IMR-90 (cell line): Measurements from ENCODE around the gene RTBDN. TPM values are rescaled to one million over a fixed set of nuclear protein-coding genes. Genes with fewer than 3 reads are reported as not detected.

Experiments
- ATAC-seq: fragments of 200-7000 bp; cut with Tn5 transposase; 2 replicates; pipeline ENCODE4 v1.9.1; 2020; ENCODE audit warnings: low read depth, mild to moderate bottlenecking, moderate library complexity
- BruUV-seq: library from RNA; stranded (reverse); fragments of 400-500 nt; replicated peaks from 2 replicates; lab custom pipeline; 2021; lab: Mats Ljungman, UMichigan
- CTCF ChIA-PET: fragments of 300-600 bp; formaldehyde crosslinking; extraction: SDS; loops from one replicate; lab custom pipeline; 2021; ENCODE audit warnings: antibody characterized with exemption; lab: Yijun Ruan, JAX
- POLR2A ChIA-PET: fragments of 300-600 bp; sonication (Branson Sonifier 250); formaldehyde crosslinking; loops from one replicate; lab custom pipeline; 2022; ENCODE audit warnings: antibody characterized with exemption; ENCODE audit not compliant: unreplicated experiment; lab: Charles Lee
- DNase-seq: peaks from one replicate; pipeline ENCODE4 v3.0.0; 2013
- H2AFZ ChIP-seq: replicated peaks from 2 replicates; pipeline ENCODE3; 2013; ENCODE audit warnings: low read length, mild to moderate bottlenecking; ENCODE audit not compliant: poor library complexity
- H2AK5ac ChIP-seq: 2 replicates; pipeline ENCODE4 v1.6.1; 2013; ENCODE audit warnings: low read depth, low read length, inconsistent platforms
- H2AK9ac ChIP-seq: replicated peaks from 2 replicates; pipeline ENCODE3; 2013; ENCODE audit warnings: mild to moderate bottlenecking, low read depth, low read length, moderate library complexity; ENCODE audit not compliant: poor library complexity
- H2BK120ac ChIP-seq: 2 replicates; pipeline ENCODE4 v1.6.1; 2013; ENCODE audit warnings: low read depth, low read length, inconsistent platforms
- H2BK15ac ChIP-seq: 3 replicates; pipeline ENCODE4 v1.6.1; 2013; ENCODE audit warnings: low read depth, low read length, inconsistent platforms
- H2BK20ac ChIP-seq: 2 replicates; pipeline ENCODE4 v1.6.1; 2013; ENCODE audit warnings: low read depth, mild to moderate bottlenecking, inconsistent platforms, low read length, moderate library complexity
- H2BK5ac ChIP-seq: 2 replicates; pipeline ENCODE4 v1.6.1; 2013; ENCODE audit warnings: mild to moderate bottlenecking, low read depth, low read length, inconsistent platforms; ENCODE audit not compliant: poor library complexity, severe bottlenecking
- H3K14ac ChIP-seq: replicated peaks from 2 replicates; pipeline ENCODE4 v1.6.1; 2013; ENCODE audit warnings: low read depth, low read length, inconsistent platforms
- H3K18ac ChIP-seq: 2 replicates; pipeline ENCODE4 v1.6.1; 2013; ENCODE audit warnings: low read depth, low read length, control low read depth
- H3K23ac ChIP-seq: 2 replicates; pipeline ENCODE4 v1.6.1; 2013; ENCODE audit warnings: low read depth, low read length, inconsistent platforms
- H3K27ac ChIP-seq: 2 replicates; pipeline ENCODE4 v1.5.1; 2013; ENCODE audit warnings: mild to moderate bottlenecking, control low read depth, low read length; ENCODE audit not compliant: insufficient read depth
- H3K27me3 ChIP-seq: 2 replicates; pipeline ENCODE4 v1.6.1; 2013; ENCODE audit warnings: low read length; ENCODE audit not compliant: control insufficient read depth, insufficient read depth
- H3K36me3 ChIP-seq: 2 replicates; pipeline ENCODE4 v1.6.1; 2013; ENCODE audit warnings: low read length, mixed read lengths; ENCODE audit not compliant: control insufficient read depth, insufficient read depth
- H3K4ac ChIP-seq: 2 replicates; pipeline ENCODE4 v1.6.1; 2013; ENCODE audit warnings: low read depth, low read length, inconsistent platforms
- H3K4me1 ChIP-seq: 2 replicates; pipeline ENCODE4 v1.6.1; 2013; ENCODE audit warnings: low read length, mixed read lengths; ENCODE audit not compliant: control insufficient read depth, insufficient read depth
- H3K4me2 ChIP-seq: 2 replicates; pipeline ENCODE4 v1.6.1; 2013; ENCODE audit warnings: low read depth, mild to moderate bottlenecking, control low read depth, low read length, moderate library complexity
- H3K4me3 ChIP-seq: 2 replicates; pipeline ENCODE4 v1.5.1; 2013; ENCODE audit warnings: low read depth, mild to moderate bottlenecking, control low read depth, low read length, moderate library complexity; ENCODE audit not compliant: insufficient read depth
- H3K56ac ChIP-seq: 2 replicates; pipeline ENCODE4 v1.6.1; 2013; ENCODE audit warnings: low read length, inconsistent platforms; ENCODE audit not compliant: insufficient read depth; ENCODE audit errors: extremely low read depth
- H3K79me1 ChIP-seq, 2 experiments: 2 replicates each; pipeline ENCODE4 v1.6.1; 2013; ENCODE audit warnings: low read length in 2 of 2, inconsistent platforms in 1 of 2, low read depth in 1 of 2
- H3K9ac ChIP-seq: 2 replicates; pipeline ENCODE4 v1.6.1; 2013; ENCODE audit warnings: low read depth, low read length, control low read depth
- H3K9me1 ChIP-seq: 2 replicates; pipeline ENCODE4 v1.6.1; 2013; ENCODE audit warnings: low read length, inconsistent platforms; ENCODE audit not compliant: insufficient read depth
- H3K9me3 ChIP-seq: 2 replicates; pipeline ENCODE4 v1.6.1; 2013; ENCODE audit warnings: low read length; ENCODE audit not compliant: control insufficient read depth, insufficient read depth
- H4K20me1 ChIP-seq: 2 replicates; pipeline ENCODE4 v1.6.1; 2013; ENCODE audit warnings: low read length, inconsistent platforms; ENCODE audit not compliant: insufficient read depth
- H4K5ac ChIP-seq: 2 replicates; pipeline ENCODE4 v1.6.1; 2013; ENCODE audit warnings: mild to moderate bottlenecking, low read depth, low read length, control low read depth
- H4K8ac ChIP-seq, 2 experiments: 2 replicates each; pipeline ENCODE4 v1.6.1; 2013; ENCODE audit warnings: low read depth in 2 of 2, low read length in 2 of 2, control low read depth in 1 of 2, inconsistent platforms in 1 of 2
- H4K91ac ChIP-seq: 2 replicates; pipeline ENCODE4 v1.6.1; 2013; ENCODE audit warnings: low read depth, low read length, inconsistent platforms; ENCODE audit not compliant: insufficient read depth
- CEBPB ChIP-seq: IDR thresholded peaks from 2 replicates; pipeline ENCODE4 v1.6.1; 2012; ENCODE audit warnings: low read depth, low read length, improper control_type of control experiment
- CTCF ChIP-seq: conservative IDR thresholded peaks from 2 replicates; pipeline ENCODE4 v1.5.1; 2012; ENCODE audit warnings: mild to moderate bottlenecking, low read depth, low read length, improper control_type of control experiment
- ELK1 ChIP-seq: fragments of 150-350 bp; IDR thresholded peaks from 2 replicates; pipeline ENCODE4 v1.6.1; 2016; ENCODE audit warnings: low read depth, mild to moderate bottlenecking, low read length, moderate library complexity, borderline replicate concordance
- FOS ChIP-seq: fragments of 150-350 bp; IDR thresholded peaks from 2 replicates; pipeline ENCODE4 v1.6.1; 2016; ENCODE audit warnings: low read depth, low read length
- MAFK ChIP-seq: IDR thresholded peaks from 2 replicates; pipeline ENCODE4 v1.6.1; 2012; ENCODE audit warnings: low read depth, low read length, improper control_type of control experiment
- MAZ ChIP-seq: IDR thresholded peaks from 2 replicates; pipeline ENCODE4 v1.6.1; 2012; ENCODE audit warnings: low read depth, mild to moderate bottlenecking, low read length, improper control_type of control experiment, moderate library complexity, borderline replicate concordance
- MXI1 ChIP-seq: IDR thresholded peaks from 2 replicates; pipeline ENCODE4 v1.6.1; 2012; ENCODE audit warnings: low read depth, mild to moderate bottlenecking, low read length, moderate library complexity, borderline replicate concordance
- NFE2L2 ChIP-seq: fragments of 150-350 bp; IDR thresholded peaks from 2 replicates; pipeline ENCODE4 v1.6.1; 2016; ENCODE audit warnings: low read depth, mild to moderate bottlenecking, low read length
- RAD21 ChIP-seq: IDR thresholded peaks from 2 replicates; pipeline ENCODE4 v1.6.1; 2012; ENCODE audit warnings: low read length, improper control_type of control experiment
- RCOR1 ChIP-seq: IDR thresholded peaks from 2 replicates; pipeline ENCODE4 v1.6.1; 2012; ENCODE audit warnings: mild to moderate bottlenecking, low read length, improper control_type of control experiment; ENCODE audit not compliant: insufficient replicate concordance
- RFX5 ChIP-seq: IDR thresholded peaks from 2 replicates; pipeline ENCODE4 v1.8.0; 2012; ENCODE audit warnings: low read depth, mild to moderate bottlenecking, low read length, moderate library complexity
- SMC3 ChIP-seq: fragments of 150-350 bp; IDR thresholded peaks from 2 replicates; pipeline ENCODE4 v1.6.1; 2016; ENCODE audit warnings: low read depth, mild to moderate bottlenecking, antibody characterized with exemption, low read length, moderate library complexity
- USF2 ChIP-seq: fragments of 150-350 bp; IDR thresholded peaks from 2 replicates; pipeline ENCODE4 v1.6.1; 2017; ENCODE audit warnings: mild to moderate bottlenecking, antibody characterized with exemption, low read length, low read depth
- WGBS, 2 experiments: methylation state at CpG; one replicate each; pipeline versions ENCODE4 v1.1.5 to v1.1.7; 2013; ENCODE audit warnings: missing lambda C conversion rate in 2 of 2; ENCODE audit not compliant: insufficient read length in 1 of 2; ENCODE audit errors: extremely low coverage in 2 of 2; 5-methylcytosine and 5-hydroxymethylcytosine counted together
- dilution Hi-C: fragments of 300-500 bp; cut with HindIII; formaldehyde crosslinking; loops from one replicate; pipeline ENCODE4 v1.14.3; 2018; ENCODE audit warnings: low sequenced_read_pairs; ENCODE audit not compliant: unreplicated experiment
- in situ Hi-C: fragments of 300-500 bp; cut with MboI; formaldehyde crosslinking; loops from 3 replicates; pipeline ENCODE4 v1.14.3; 2019; ENCODE audit warnings: low sequenced_read_pairs, inconsistent platforms, mixed read lengths
- intact Hi-C: fragments of 100-400 bp; cut with micrococcal nuclease; formaldehyde crosslinking; loops from 2 replicates; pipeline ENCODE4 v1.10.0; 2022
- polyA plus RNA-seq, 3 experiments: library from polyadenylated mRNA; depleted of rRNA; stranded (reverse); fragments of >200 nt; gene quantifications; 2 replicates each; pipeline ENCODE4 v1.2.3, GENCODE V29; 2012; ENCODE audit warnings: low replicate concordance in 1 of 3
- total RNA-seq: library from RNA; depleted of rRNA; stranded (reverse); fragments of >200 nt; gene quantifications from 2 replicates; pipeline ENCODE4 v1.2.3, GENCODE V29; 2012

Gene RTBDN
- total and polyA plus RNA-seq, 2 of the 4 experiments (the other 2 are of a cell fraction) = 0.07 TPM; not detected in 1

GRCh38 chr19:12802267-12803106 lies 31.9 kb downstream of the RTBDN start:
- Histone ChIP-seq H3K9me3 (no peaks in the 10 kb centered on the region), H4K20me1 (no peaks in the 10 kb centered on the region), H3K4me1 (peaks cover 9% of the 10 kb centered on the region), H2AFZ (peak overlapping the region; percentile 98), H3K4me2 (peak overlapping the region; percentile 85), H3K14ac (peak overlapping the region; percentile 4; the same call in 1 of the 2 replicates), H2BK120ac (no peak overlapping the region), H2BK15ac (no peak overlapping the region), H2AK9ac (peak overlapping the region; percentile 44), H3K56ac (no peak overlapping the region), H4K5ac (no peak overlapping the region), H3K36me3 (peaks cover 9% of the 10 kb centered on the region), H3K27me3 (no peaks in the 10 kb centered on the region), H2BK20ac (no peak overlapping the region), H2BK5ac (no peak overlapping the region), H4K91ac (no peak overlapping the region), H3K23ac (0 out of 2 replicates have a peak overlapping the region, but pooled peaks have one; percentile 37), H3K18ac (no peak overlapping the region), H2AK5ac (no peak overlapping the region), H3K9me1 (peaks cover 9% of the 10 kb centered on the region), H3K27ac (no peak overlapping the region), H3K4ac (no peak overlapping the region), H3K9ac (peak overlapping the region; percentile 8), H3K4me3 (peak overlapping the region; percentile 90), H4K8ac (peak overlapping the region in 1 of 2 experiments; percentile 61; a peak in 1 of 4 replicates), H3K79me1 (peaks cover 12 to 32% of the 10 kb centered on the region in 2 experiments; a peak in 3 of 4 replicates)
- no peak for TF ChIP-seq SMC3
- TF ChIP-seq MAFK = no peak
- TF ChIP-seq RAD21 = no peak
- no peak for TF ChIP-seq RFX5
- no peak for TF ChIP-seq FOS
- TF ChIP-seq MXI1 = no peak
- TF ChIP-seq MAZ = no peak
- TF ChIP-seq CEBPB = no peak
- no peak for TF ChIP-seq RCOR1
- no peak for TF ChIP-seq CTCF
- TF ChIP-seq ELK1 = no peak
- no peak for TF ChIP-seq NFE2L2
- TF ChIP-seq USF2 = no peak
- DNase-seq = no peak
- dilution Hi-C loops = no loop called here
- no TSS peak for BruUV-seq
- in situ Hi-C loops = loop anchor here (5.0 kb wide), 1 partner anchor 35 kb away; no protein-coding TSS in a partner anchor
- ChIA-PET CTCF (interaction anchor here (0.7 to 1.1 kb wide), 2 partner anchors 33 to 44 kb away, joined by 3 to 5 read pairs; no protein-coding TSS in a partner anchor), POLR2A (interaction anchor here (0.9 kb wide), 1 partner anchor 11 kb away, joined by 3 read pairs; the partner anchor contains the start of gene JUNB)
- no peak for ATAC-seq
- 30% methylated on average over 7 of the region's 22 CpGs; no CpG with 5 or more reads in 1 of the 2 experiments for WGBS, 2 experiments
- intact Hi-C loops = no loop called here
